Gastrocnemius medialis (tissue), 4 donors: ENCODE data around the gene ABI3.

ENCODE experiments used
- POLR2A ChIP-seq, 2 donors: fragments of 450-650 bp; IDR thresholded peaks; one replicate each; pipeline ENCODE4 v1.6.1; 2017; ENCODE audit warnings: antibody characterized with exemption in 2 of 2, mild to moderate bottlenecking in 2 of 2, moderate library complexity in 2 of 2
- TF ChIP-seq, protein P1 (sequence below), 5 experiments: fragments of 450-650 bp in 3 of 5; fragments of 200-600 bp in 2 of 5; sonication (generic) in 2 of 5; IDR thresholded peaks in 4 of 5; conservative IDR thresholded peaks in 1 of 5; 1 replicate in 4 of 5; 2 replicates in 1 of 5; pipeline ENCODE4 v1.5.1; 2016 to 2019; ENCODE audit warnings: antibody characterized with exemption in 5 of 5, mild to moderate bottlenecking in 3 of 5, moderate library complexity in 3 of 5

DNA sequence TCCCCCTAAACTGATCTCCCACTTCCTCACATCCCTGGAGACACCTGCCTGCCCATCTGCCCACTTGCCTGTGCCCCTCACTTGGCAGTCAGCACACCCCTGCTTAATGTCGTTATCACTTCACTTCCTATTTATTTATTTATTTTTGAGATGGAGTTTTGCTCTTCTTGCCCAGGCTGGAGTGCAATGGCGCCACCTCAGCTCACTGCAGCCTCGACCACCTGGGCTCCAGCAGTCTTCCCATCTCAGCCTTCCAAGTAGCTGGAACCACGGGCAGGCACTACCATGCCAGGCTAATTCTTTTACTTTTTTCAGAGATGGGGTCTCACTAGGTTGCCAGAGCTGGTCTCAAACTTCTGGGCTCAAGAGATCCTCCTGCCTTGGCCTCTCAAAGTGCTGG is 43.6 kb downstream of the ABI3 start:
- TF ChIP-seq, protein P1, sequence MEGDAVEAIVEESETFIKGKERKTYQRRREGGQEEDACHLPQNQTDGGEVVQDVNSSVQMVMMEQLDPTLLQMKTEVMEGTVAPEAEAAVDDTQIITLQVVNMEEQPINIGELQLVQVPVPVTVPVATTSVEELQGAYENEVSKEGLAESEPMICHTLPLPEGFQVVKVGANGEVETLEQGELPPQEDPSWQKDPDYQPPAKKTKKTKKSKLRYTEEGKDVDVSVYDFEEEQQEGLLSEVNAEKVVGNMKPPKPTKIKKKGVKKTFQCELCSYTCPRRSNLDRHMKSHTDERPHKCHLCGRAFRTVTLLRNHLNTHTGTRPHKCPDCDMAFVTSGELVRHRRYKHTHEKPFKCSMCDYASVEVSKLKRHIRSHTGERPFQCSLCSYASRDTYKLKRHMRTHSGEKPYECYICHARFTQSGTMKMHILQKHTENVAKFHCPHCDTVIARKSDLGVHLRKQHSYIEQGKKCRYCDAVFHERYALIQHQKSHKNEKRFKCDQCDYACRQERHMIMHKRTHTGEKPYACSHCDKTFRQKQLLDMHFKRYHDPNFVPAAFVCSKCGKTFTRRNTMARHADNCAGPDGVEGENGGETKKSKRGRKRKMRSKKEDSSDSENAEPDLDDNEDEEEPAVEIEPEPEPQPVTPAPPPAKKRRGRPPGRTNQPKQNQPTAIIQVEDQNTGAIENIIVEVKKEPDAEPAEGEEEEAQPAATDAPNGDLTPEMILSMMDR (IDR thresholded peaks at IDR 0.05 in 4 of 5, conservative IDR thresholded peaks at IDR 0.05 in 1 of 5) = no peak
- no peak for TF ChIP-seq POLR2A (IDR thresholded peaks at IDR 0.05)
